GM19099 (cell line): ENCODE results near the gene NDUFS7.

Source experiments
- POLR2A ChIP-seq: IDR thresholded peaks from 3 replicates; pipeline ENCODE4 v1.6.1; 2011; ENCODE audit warnings: low read depth; ENCODE audit not compliant: insufficient read length; ENCODE audit errors: extremely low read depth

Gene NDUFS7

DNA sequence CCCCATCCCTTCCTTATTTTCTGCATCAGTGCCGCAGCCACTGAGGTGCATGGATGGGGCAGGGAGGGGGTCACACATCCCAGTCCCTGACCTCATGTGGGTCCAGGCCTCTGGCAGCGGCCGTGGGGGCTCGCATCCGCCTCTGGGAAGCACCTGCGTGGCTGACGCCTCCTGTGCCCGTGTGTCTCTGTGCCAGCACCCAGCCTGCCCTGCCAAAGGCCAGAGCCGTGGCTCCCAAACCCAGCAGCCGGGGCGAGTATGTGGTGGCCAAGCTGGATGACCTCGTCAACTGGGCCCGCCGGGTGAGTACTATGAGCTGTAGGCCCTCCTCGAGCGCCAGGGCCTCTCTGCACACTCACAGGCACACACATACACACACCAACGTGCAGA, 4.9 kb downstream of the NDUFS7 start:
- no peak for TF ChIP-seq POLR2A

DNA sequence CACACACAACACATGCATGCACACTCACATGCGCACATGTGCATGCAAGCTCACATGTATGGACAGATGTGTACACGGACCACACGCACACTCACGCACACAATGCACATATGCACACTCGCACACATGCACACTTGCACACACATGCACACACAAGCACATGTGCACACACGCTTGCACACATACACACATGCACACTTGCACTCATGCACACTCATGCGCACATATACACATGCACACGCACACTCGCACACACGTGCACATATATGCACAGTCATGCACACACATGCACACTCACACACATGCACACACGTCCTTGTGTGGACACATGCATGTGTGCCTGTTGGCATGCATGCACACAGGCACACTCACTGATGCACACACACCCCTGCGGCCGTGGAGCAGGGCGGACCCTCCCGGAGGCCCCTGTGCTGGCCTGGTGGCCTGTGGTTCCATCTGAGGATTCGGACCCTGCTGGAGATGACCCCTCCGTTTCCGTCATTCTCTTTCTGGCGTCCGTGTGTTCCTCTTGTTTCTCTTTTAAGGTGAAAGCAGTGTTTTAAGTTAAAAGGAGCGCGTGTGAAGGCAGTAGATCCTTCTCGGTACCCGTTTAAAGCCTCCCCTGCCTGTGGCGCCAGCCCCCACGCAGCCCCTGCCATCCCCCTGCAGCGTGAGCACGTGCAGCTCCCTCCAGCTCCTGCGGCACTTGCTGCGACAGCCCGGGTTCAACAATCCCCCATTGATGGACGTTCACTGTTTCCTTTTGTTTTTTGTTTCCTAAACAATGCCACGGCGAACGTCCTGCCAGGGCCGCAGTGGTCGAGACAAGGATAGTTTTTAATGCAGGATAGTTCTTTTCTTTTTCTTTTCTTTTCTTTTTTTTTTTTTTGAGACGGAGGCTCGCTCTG, 5.6 kb downstream of the NDUFS7 start:
- no peak for TF ChIP-seq POLR2A

DNA sequence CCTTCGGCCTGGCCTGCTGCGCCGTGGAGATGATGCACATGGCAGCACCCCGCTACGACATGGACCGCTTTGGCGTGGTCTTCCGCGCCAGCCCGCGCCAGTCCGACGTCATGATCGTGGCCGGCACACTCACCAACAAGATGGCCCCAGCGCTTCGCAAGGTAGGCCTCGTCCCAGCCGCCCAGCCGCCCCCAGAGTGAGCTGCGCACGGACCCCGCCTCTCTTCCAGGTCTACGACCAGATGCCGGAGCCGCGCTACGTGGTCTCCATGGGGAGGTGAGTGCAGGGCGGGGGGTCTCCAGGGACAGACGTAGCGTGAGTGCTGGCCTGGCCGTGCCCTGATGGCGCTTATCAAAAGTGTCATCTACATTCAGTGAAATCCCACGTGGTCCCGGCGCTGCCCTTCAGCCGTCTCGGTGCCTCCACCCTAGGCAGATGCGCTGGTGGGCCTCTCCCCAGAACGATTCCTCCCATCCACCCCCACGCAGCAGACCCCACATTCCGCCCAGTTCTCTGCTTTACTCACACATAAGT, 7.2 kb downstream of the NDUFS7 start:
- no peak for TF ChIP-seq POLR2A

DNA sequence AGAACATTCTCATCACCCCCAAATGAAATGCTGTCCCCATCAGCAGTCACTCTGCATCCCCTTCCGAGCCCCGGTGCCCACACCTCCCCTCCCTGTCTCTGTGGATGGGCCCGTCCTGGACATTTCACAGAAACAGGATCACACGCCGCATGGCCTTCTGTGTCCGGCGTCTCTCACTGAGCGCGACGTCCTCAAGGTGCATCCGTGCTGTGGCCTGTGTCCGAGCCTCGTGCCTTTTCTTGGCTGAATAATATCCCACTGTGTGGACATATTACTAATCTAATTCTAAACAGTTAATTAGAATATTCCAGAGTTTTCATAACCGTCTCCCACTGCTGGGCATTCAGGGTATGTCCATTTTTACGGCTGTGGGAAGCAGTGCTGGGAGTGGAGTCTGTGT, 8.7 kb downstream of the NDUFS7 start:
- TF ChIP-seq POLR2A, result no peak

DNA sequence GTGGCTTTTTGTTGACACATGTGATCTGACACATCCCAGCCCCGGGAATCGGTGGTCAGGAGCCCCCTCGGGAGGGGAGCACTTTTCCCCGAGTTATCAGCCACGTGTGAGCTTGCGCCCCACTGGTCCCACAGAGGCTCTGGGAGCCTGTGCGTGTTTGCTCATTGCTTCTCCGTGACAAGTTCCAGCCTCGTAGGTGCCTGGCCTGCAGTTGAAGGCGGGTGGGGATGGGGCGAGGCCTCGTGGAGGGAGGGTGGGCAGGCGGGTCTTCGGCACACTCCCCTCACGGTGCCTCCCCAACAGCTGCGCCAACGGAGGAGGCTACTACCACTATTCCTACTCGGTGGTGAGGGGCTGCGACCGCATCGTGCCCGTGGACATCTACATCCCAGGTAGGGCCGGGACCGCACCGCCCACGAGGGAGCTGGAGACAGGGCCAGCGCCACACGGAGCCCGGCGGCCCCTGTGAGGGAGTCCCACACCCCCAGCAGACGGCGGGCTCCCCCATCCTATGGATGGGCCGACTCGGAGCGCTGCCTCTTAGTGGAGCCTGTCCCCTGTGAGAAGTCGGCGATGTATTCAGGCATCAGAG, 9.3 kb downstream of the NDUFS7 start:
- no peak for TF ChIP-seq POLR2A

DNA sequence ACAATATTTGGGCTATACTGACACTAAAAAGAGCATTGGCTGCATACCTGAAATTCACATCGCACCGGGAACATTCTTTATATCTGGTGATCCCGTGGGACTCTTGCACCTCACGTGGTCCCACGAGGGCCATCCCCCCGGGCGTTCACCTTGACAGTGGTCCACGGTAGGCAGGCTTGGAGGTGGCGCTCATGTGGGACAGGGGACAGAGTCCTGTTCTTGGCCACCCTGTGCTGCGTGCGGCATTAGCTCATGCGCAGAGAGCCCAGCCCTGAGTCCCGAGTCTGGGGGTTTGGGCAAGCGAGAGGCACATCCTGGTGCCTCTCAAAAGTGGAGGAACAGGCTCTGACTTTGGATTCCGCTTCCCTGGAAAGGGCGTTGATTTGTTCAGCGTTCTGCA, 10.1 kb downstream of the NDUFS7 start:
- no peak for TF ChIP-seq POLR2A

DNA sequence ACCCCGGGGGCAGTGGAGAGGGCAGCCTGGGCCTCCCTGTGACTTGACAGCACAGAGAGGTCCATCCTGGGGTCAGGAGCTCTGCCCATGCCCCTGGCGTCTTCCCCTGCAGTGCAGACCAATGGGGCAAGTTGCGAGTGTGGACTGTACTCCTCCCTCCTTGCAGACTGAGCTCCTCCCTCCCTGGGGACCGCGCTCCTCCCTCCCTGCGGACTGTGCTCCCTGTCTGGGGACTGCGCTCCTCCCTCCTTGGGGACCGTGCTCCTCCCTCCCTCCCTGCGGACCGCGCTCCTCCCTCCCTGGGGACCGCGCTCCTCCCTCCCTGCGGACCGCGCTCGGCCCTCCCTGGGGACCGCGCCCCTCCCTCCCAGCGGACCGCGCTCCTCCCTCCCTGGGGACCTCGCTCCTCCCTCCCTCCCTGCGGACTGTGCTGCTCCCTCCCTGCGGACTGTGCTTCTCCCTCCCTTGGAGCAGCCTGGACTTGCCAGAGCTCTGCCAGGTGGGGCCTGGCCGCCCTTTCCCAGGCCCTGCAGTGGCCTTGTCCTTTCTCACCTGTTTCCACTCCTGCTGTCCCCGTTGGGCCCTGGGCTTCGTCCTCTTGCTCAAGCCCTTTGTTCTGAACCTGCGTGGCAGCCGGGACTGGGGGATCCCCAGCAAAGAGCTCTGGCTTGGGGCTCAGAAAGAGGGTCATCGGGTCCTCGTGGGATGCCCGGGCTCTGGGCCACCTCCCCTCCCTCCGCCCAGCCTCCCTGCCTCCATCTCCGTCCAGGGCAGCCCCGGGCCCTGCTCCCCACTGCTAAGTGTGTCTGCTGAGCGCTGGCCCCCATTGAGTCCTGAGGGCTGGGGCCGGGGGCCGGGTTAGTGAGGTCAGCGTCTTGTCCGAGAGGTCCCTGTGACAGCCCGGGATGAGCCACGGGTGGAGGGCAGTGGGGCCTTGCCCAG, 10.8 kb downstream of the NDUFS7 start:
- TF ChIP-seq POLR2A, result no peak

DNA sequence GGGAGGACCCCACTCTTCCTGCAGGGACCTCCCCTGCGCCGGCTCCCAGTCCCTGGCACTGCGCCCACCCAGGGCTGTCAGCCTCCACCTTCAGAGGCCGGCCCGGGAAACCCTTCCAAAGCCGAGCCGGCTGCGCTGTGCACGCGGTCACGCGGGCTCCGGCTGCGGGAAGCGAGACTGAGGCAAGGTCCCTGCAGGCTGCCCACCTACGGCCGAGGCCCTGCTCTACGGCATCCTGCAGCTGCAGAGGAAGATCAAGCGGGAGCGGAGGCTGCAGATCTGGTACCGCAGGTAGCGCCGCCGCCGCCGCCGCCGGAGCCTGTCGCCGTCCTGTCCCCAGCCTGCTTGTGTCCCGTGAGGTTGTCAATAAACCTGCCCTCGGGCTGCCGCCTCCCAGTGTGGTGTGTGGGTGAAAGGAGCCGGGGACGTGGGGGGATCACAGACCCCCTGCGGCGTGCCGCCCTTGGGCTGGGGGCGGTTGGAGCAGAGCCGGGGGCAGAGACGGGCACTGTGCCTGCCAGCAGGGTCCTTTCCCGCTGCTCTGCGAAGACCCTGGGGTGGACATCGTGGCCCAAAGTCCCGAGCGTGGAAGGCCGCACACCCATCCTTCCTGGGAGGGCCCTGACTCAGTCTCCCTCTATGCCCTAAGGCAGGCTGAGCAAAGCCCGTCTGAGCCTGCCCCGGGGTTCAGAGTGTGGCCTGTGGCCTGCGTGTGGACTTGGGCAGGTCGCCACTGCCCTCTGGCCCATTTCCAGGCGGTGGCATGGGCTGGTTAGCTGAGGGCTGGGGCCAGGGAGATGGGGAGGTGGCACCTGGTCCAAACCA, 11.7 kb downstream of the NDUFS7 start:
- no peak for TF ChIP-seq POLR2A

DNA sequence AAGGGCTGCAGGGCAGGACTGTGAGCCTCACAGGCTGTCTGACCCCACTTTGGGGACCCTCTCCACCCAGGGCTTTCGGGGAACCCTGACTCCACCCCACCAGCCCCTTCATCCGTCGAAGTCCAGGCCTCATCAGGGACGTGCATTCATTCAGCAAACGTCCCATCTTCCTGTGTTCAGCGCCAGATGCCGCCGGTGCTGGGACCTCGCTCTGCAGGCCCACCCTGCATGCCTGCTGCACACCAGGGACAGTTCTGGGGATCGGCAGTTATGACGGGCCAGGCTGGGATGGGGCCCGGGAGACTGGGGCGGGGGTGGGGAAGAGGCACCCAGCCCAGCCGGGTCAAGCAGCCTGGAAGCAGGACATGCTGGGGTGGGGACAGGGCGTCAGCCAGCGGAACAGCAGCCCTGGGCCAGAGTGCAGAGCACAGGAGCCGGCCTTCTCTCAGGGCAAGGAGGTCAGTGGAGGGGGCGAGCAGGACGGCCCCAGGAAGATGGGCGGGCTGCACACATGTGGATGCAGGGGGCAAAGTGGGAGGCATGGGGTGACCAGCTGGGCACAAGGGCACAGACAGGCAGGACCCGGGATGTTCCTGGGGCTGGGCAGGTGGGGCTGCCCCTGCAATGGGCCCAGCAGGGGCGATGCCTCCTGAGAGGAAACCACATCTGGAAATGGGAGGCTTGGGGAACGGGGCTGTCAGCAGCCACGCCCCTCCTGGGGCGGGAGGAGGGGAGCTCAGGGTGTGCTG, 12.5 kb downstream of the NDUFS7 start:
- no peak for TF ChIP-seq POLR2A

DNA sequence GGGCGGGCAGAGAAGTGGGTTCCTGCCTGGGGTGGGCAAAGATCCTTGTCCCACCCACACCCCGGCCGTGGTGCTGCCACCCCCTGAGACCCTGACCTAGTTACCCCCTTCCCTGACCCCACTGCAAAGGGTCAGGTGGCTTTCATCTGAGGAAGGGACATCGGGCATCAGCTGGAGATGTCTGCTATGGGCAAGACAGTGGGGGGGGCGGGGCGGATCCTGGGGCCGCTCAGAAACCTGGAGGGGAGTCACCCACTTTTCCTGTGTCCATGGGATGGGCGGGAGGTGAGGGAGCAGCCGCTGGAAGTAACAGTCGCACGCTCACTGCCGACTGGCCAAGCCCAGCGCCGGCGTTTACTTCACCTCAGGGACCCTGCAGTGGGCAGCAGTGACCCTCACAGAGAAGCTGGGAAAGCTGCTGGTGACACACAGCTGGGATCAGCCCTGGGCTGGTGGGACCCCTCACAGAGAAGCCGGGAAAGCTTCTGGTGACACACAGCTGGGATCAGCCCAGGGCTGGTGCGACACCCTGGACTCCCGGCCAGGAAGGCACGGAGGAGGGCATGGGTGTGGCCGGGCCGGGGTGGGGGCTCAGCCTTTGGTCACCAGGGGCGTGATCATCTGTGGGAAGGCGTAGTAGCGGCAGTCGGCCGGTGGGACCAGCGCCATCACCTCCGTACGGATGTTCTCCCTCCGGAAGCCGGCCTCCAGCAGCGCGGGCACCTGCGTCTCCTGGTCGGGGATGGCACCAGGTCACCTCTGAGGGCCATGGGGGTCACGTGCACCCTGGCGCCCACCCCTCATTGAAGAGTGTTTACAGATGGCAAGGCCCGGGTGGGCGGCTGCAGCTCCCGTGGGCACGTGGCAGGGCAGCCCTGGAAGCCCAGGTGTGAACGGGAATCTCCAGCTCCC, 13.3 kb downstream of the NDUFS7 start:
- no peak for TF ChIP-seq POLR2A

DNA sequence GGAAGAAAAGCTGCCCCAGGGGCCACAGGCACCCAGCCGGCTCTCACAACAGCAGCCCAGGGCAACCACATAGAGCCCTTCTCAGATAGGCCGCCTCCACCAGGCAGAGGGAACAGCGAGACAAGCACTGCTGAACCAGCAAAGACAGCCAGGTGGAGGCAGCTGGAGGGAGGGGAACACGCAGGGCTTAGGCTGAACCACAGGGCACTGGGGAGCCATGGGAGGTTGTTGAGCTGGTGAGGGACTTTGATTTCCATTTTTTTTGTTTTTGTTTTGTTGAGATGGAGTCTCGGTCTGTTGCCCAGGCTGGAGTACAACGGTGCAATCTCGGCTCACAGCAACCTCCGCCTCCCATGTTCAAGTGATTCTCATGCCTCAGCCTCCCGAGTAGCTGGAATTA, 14.1 kb downstream of the NDUFS7 start:
- TF ChIP-seq POLR2A, result no peak

DNA sequence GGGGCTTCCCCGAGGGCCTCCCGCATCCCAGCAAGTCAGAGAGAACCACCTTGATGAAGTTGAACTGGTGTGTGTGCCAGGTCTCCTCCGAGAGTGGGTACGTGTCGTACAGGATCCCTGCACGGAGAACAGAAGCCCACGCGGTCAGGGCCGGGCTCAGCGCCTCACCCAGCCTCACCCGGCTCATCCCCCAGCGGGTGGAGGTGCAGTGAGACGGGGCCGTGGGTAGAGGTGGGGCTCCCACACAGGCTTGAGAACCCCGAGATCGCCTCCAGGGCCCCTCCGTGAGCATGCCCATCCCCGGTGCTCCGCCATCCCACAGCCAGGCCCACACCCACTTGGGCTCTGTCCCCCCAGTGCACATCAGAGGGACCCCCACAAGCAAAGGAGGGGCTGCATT, 15.4 kb downstream of the NDUFS7 start:
- no peak for TF ChIP-seq POLR2A

DNA sequence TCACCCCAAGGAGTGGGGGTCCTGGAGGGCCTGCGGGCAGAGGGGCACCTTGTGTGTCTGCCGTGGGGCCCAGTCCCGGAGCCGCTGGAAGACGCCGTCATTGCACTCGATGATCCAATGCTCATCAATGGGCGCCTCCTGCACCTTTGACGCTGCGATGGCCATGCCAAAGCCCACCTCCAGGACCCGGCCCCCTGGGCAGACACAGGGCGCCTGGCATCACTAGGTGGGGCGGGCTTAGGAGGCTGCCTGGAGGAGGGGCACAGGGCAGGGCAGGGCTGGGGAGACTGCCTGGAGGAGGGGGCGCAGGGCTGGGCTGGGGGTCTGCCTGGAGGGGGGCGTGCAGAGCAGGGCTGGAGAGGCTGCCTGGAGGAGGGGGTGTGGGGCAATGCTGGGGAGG, 16.0 kb downstream of the NDUFS7 start:
- no peak for TF ChIP-seq POLR2A
